HG03095 (cell line): ENCODE measurements around the gene TBC1D25.
"Not testable (repeated sequence)": the region's sequence is repeated elsewhere in the genome, so short reads cannot be mapped to it uniquely, and the experiment has no call there.

Source experiments
- ATAC-seq: cut with Tn5 transposase; IDR thresholded peaks from one replicate; pipeline ENCODE4 v1.9.1; 2021; ENCODE audit warnings: moderate library complexity; ENCODE audit not compliant: unreplicated experiment

TBC1D25 gene

DNA sequence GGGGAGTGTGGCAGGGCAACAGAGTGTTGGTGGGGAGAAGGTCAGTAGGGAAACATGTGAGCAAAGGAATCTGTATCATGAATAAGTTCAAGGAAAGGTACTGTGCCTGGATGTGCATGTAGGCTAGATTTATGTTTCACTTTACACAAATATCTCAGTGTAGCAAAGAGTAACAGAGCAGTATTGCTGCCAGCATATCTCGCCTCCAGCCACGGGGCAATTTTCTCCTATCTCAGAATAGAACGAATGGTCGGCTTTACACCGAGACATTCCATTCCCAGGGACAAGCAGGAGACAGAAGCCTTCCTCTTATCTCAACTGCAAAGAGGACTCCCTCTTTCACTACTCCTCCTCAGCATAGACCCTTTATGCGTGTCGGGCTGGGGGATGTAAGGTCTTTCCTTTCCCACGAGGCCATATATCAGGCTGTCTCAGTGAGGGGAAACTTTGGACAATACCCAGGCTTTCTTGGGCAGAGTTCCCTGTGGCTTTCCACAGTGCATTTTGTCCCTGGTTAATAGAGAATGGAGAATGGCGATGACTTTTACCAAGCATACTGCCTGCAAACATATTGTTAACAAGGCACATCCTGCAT is 16.3 kb downstream of the TBC1D25 start:
- not testable (repeated sequence) for ATAC-seq

DNA sequence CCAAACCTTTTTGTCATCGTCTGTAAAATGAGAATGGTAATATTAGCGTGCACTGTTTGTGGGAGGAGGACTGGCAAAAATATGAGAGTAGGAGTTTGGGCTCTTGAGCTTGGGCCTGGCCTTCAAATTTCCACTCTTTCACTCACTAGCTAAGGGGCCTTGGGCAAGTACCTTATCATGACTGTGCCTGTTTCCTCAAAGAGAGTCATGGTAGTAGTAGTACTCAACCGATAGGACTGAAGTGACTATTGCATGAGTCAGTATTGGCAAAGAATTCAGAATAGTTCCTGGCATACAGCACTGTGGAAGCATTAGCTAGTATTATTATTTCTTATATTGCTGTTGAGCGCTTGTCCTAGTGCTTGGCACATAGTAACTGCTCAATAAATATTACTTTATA is 18.8 kb downstream of the TBC1D25 start:
- ATAC-seq, result no peak

DNA sequence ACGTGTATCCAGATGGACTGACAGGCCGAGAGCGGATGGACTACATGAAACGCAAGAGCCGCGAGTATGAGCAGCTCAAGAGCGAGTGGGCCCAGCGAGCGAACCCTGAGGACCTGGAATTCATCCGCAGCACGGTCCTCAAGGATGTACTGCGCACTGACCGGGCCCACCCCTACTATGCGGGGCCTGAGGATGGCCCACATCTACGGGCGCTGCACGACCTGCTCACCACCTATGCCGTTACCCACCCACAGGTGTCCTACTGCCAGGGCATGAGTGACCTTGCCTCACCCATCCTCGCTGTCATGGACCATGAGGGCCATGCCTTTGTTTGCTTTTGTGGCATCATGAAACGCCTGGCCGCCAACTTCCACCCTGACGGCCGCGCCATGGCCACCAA is 20.1 kb downstream of the TBC1D25 start:
- no peak for ATAC-seq

DNA sequence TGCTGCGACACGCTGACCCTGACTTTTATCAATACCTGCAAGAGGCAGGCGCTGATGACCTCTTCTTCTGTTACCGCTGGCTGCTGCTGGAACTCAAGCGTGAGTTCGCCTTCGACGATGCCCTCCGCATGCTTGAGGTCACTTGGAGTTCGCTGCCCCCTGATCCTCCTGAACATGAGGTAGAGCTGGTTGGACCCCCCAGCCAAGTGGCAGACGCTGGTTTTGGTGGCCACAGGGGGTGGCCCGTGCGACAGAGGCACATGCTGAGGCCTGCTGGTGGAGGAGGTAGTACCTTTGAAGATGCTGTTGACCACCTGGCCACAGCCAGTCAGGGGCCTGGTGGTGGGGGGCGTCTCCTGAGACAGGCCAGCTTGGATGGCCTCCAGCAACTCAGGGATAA is 20.5 kb downstream of the TBC1D25 start:
- no peak for ATAC-seq

DNA sequence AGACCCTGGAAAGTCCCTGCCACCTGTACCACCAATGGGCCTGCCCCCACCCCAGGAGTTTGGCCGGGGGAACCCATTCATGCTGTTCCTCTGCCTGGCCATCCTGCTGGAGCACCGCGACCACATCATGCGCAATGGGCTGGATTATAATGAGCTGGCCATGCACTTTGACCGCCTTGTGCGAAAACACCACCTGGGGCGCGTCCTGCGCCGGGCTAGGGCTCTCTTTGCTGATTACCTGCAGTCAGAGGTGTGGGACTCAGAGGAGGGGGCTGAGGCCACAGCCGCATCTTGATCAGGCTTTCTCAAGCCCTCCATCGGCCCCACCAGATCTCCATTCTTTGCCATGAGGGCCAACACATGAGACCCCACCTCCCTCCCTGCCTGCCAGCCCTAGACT is 21.2 kb downstream of the TBC1D25 start:
- no peak for ATAC-seq

DNA sequence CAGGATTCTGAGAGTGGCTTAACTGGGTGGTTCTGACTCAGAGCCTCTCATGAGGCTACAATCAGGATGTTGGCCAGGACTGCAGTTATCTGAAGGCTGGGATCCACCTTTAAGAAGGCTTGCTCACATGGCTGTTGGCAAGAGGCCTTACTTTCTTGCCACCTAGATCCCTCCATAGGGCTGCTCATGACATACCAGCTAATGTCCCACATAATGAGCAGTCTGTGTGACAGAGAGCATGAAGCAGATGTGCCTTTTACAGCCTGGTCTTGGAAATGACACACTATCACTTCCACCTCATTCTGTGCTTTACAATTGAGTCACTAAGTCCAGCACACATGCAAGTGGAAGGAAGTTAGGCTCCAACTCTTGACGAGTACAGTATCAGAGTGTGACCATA is 30.4 kb downstream of the TBC1D25 start:
- ATAC-seq, result peak; percentile 47

DNA sequence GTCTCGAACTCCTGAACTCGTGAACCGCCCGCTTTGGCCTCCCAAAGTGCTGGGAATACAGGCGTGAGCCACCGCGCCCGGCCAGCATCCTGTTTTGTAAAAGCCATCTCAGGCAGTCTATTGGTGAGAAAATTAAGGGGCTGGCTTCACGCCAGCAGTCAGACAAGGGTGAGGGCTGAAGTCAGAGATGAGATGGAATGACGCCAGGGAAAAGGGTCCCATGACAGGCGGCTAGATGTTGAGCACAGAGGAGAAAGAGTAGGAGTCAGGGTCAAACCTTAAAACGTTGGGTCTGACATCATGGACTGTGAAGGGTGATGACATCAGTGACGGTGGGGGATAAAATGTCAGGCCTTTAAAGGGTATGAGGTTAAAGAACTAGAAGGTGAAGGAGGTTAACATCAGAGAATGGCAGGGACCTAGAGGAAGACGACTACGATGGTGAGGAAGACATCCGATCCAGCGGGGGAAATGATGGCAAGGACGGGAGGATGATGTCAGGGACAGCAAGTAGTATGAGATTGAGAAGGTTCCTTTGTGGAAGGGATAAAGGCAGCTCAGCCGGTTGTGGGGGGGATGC is 34.3 kb downstream of the TBC1D25 start:
- no peak for ATAC-seq

DNA sequence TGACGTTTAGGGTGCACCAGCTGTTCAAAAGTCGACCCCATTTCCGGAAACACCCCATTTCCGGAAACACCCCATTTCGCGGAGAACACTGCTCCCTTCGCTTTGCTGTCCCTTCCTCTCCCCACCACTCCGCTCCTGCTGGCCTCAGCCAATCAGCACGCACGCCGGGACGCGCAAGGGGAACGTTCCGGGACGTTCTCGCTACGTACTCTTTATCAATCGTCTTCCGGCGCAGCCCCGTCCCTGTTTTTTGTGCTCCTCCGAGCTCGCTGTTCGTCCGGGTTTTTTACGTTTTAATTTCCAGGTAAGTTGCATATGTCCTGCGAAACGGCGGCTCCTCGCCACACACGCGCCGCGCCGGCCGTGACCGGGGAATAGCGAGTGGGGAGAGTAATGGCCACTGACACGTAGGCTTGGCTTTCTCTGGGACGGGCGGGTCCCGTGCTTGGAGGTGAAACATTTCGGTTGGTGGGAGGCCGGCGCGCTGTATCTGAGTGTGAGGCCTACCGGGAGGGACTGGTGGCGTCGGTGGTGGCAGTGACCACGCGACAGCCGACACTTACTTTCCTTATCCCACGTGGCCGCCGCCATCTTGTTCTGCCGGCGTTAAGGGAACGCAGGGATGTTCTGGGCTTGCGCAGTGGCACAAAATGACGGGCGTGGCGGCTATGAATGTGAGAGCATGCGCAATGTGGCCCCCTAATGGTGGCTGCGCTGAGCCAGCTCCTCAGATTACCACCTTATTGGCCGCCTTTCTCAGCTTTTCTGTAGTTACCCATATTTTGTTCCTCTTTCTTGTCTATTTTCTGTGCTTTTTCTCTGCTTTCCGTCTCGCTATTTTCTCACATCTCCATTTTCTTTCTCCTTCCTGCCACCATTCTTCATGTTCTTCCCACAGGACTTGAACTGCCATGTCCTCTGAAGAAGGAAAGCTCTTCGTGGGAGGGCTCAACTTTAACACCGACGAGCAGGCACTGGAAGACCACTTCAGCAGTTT is 35.1 kb downstream of the TBC1D25 start, which contains the start of gene RBM3:
Gene RBM3 (plus strand): TSS at position 215 of the 997 bp plus-strand sequence. CDS start 697 bp downstream, at position 912.
- peak; percentile 69 for ATAC-seq

DNA sequence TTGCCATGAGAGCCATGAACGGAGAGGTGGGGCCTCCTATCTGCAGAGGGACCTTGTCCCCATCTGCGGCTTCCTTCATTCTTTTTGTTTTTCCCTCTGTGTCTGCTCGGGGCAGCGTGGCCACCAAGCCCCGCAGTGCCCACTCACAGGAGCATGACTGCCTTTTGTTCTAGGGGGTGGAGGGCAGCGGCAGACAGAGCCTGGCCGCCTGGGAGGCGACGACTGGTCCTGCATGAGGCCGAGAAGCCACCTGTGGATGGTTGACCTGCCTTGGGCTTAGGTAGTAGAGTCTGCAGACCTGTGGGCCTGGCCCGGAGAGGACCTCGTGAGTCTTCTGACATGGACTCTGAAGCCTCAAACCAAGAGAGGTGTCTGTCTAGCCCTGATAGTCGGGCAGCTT is 36.1 kb downstream of the TBC1D25 start:
- no peak for ATAC-seq

DNA sequence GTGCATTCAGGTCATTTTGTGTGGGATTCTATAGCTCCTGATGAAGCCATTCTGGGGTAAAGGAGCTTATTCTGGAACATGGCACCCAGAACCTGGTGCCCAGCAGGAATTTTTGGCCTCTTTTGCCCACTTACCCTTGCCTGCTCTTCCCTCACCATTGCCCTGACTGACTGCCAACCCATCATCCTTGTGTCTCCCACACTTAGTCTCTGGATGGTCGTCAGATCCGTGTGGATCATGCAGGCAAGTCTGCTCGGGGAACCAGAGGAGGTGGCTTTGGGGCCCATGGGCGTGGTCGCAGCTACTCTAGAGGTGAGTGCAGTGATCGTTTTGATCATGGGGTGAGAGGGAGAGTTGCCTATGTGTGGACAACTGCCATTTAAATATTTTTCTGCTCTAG is 36.6 kb downstream of the TBC1D25 start:
- ATAC-seq, result no peak

DNA sequence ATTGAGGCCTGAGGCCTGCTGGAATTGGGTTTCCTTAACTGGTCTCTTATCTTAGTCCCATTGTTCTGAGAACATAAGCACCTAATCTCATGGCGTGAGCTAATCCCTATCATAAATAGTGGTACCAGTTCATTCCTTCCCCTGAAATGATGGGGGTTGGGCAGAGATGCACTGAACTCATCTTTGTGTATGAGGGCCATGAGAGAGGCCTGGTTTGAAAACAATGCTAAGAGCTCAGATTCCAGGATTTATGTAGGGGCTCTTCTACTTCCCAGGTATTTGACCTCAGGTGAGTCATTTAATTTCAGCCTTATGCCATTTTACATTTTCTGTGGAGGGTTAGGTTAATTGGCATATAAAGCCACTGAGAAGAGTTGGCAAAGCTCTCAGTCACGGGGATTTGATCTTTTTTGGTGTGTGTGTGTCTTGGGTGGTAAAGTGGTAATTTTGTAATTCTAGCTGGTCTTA is 39.2 kb downstream of the TBC1D25 start:
- ATAC-seq, result no peak

DNA sequence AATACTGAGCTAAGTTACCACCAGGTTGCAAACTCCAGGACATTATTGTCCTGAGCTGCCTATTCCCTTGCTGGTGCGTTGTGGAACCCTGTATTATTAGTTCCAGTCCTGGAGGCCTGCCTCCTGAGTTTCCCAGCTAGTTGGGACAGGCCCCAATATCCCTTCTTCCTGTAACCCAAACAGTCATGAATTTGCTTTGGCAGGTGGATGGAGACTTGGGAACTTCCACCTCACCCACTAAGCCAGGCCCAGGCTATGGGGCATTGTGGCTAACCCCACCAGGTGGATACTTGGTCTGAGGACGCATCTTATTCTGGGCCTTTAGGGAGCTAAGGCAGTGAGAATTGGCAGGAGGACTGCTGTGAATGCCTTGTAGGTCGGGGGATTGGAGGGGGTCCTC is 39.7 kb downstream of the TBC1D25 start:
- ATAC-seq, result no peak

DNA sequence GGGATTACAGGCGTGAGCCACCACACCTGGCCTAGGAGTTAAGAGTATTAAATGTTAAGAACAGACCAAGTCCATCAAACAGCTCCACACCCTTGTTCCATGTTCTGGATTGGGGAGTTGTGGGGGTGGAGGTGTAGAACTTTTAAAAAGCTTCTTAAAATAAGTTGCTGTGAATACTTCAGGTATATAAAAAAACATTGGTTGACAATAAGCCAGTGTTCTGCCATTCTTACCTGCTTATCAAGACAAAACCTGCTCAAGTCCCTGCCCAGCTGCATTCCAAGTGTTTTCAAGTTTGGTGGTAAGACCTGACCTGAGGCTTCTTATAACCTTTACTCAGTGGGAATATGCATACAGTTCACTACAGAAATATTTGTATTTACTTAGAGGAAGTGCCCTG is 41.1 kb downstream of the TBC1D25 start:
- ATAC-seq, result no peak

DNA sequence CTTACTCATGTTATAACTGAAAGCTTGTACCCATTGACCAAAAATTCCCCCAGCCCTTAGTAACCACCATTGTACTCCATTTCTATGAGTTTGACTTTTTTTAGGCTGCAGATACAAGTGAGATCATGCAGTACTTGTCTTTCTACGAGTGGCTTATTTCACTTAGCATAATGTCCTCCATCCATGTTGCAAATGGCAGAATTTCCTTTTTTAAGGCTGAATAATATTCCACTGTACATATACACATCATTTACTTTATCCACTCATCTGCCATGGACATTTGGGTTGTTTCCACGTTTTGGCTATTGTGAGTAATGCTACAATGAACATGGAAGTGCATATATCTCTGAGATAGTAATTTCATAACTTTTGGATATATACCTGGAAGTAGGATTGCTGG is 45.2 kb downstream of the TBC1D25 start:
- ATAC-seq, result no peak

DNA sequence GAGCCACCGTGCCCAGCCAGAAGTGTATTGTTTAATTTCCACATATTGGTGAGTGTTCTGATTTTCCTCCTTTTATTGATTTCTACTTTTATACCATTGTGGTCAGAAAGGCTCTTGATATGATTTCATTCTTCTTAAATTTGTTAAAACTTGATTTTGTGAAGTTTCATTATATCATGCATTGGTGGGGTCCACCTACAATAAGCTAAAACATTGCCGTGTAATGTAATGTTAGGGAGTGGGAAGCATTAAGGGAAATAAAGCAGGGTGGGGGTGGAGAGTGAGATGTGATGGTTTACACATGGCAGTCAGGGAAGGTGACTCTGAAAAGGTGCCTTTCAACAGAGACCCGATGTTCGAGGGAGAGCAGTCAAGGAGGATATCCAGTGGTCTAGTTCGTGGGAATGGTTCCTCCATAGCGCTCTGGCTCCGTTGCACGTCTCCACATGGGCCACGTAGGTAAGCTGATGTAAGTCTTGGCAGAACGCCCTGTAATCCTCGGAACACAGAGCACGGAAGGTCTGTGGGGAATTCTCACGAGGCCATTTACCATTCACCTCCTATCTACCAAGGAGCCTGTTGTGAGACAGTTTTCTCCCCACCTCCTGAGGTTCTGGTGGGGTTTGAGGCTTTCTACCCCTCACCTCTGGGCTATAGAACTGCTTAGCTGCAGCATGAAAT is 50.1 kb downstream of the TBC1D25 start:
- ATAC-seq, result no peak

DNA sequence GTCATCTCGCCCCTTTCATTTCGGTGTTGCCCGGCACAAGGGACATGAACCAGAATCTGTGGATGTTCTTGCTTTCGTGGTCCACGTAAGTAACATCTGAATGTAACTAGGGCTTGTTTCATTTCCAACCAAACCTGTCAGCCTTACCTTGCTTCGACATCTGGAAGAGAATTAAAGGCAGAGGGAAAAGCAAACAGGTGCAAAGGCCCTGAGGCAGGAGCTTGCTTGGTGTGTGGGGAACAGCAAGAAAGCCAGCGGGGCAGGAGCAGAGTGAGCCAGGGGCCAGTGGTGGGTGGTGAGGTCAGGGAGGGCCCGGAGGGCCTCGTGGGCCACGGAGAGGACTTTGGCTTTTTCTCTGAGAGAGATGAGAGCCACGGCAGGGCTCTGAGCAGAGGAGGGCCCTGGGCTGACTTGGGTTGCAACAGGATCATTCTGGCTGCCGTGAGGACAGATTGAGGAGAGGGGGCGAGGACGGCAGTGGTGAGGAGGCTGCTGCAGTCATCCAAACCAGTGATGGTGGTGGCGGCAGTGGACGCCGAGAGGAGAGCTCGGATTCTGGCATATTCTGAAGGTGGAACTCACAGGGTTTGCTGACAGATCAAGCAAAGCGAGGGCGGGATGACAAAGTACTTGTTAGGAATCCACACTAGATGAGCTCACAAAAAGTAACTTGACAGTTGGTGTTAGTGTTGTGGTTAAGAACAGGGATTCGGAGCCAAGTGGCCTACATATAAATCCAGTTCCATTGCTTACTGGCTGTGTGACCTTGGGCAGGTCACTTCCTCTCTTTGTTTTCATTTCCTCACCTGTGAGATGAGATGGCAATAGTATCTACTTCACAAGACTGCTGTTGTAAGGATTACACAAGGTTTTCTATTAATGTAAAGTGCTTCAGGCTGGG is 50.9 kb downstream of the TBC1D25 start:
- no peak for ATAC-seq

DNA sequence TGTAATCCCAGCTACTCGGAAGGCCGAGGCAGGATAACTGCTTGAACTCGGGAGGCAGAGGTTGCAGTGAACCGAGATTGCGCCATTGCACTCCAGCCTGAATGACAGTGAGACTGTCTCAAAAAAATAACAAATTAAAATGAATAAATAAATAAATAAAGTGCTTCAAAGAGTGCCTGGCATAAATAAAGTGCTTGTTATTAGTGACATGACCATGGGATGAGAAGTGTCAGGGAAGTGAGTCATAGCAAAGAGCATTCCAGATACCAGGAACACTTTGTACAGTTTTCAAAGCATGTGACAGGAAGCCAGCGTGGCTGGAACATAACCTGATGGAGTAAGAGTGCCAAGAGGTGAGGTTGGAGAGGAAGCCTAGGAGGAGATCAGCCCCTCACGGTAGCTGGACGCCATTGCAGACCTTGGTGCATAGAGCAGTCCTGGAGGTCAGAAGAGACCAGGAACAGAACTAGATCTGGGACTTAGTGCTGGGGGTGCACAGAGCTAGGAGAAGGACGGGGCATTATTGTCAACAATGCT is 51.8 kb downstream of the TBC1D25 start:
- no peak for ATAC-seq

DNA sequence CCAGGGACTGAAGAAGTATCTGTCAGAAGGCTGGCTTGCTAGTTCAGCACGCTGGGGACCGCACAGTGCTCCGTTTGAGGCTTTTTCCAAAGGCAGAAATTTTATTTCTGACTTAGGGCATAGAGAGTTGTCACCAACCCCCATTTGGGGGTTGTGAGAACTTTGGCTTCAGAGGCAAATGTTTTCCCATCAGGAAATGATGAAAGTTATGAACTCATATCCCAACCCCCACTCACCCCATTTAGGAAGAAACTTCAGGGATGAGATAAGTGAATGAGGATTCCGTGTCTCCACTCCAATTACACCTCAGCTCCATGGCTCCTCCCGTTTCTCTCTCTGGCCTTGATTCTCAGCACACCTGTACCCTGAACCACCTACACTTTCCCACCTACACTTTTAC is 53.5 kb downstream of the TBC1D25 start:
- ATAC-seq, result no peak

DNA sequence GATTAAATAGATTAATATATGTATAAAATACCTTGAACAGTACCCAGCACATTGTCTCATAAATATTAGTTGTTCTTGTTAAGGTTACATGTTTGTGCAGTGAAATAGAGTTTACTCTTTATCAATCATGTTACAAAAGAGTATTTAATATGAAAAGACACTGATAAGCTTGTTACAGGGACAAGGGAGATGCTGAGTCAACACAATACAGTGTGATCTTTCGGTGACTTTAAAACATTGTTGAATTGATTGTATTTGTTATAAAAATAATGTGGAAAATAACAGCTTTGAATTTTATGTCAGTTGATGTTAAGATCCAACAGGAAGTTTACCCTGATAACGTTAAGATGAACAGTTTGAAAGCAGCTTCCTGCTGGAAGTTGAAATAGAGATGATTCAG is 56.4 kb downstream of the TBC1D25 start:
- ATAC-seq, result no peak
